D721Med (cell line): Measurements from ENCODE around the gene KMT2E.

Source experiments
- DNase-seq: peaks from one replicate; pipeline ENCODE4 v3.0.0; 2011; ENCODE audit warnings: low spot score; ENCODE audit not compliant: insufficient read length
- FAIRE-seq: peaks from 2 replicates; lab custom pipeline; 2011; peaks lifted over from hg19 to GRCh38; lab: Jason Lieb, UNC
- CTCF ChIP-seq: IDR thresholded peaks from 2 replicates; pipeline ENCODE4 v1.5.1; 2012; ENCODE audit warnings: mild to moderate bottlenecking, control low read depth; ENCODE audit not compliant: insufficient read depth; ENCODE audit errors: missing control alignments

KMT2E gene

GRCh38 chr7:105030447-105030846, 16.4 kb downstream of the KMT2E start:
- TF ChIP-seq CTCF = no peak
- no peak for FAIRE-seq
- DNase-seq = no peak

- FAIRE-seq = no peak
- no peak for DNase-seq
- TF ChIP-seq CTCF = no peak
Measured at GRCh38 chr7:105032553-105033214, 18.7 kb downstream of the KMT2E start.

GRCh38 chr7:105035349-105035748, 21.3 kb downstream of the KMT2E start:
- DNase-seq (no peak), FAIRE-seq (no peak)
- TF ChIP-seq CTCF = no peak

- peak; percentile 21 for FAIRE-seq
- TF ChIP-seq CTCF = no peak
Measured at GRCh38 chr7:105036217-105037168, 22.5 kb downstream of the KMT2E start.

GRCh38 chr7:105037319-105037718, 23.3 kb downstream of the KMT2E start:
- no peak for FAIRE-seq
- no peak for TF ChIP-seq CTCF
- no peak for DNase-seq

More at GRCh38 chr7:105036217-105037168, 22.5 kb downstream of the KMT2E start:
- no peak for DNase-seq

GRCh38 chr7:105044449-105045070, 30.6 kb downstream of the KMT2E start:
- no peak for TF ChIP-seq CTCF
- DNase-seq (no peak), FAIRE-seq (no peak)
